ENCODE measurements around the gene RNF214.
"Not testable (repeated sequence)": the region's sequence is repeated elsewhere in the genome, so short reads cannot be mapped to it uniquely, and the experiment has no call there.

Gene RNF214

GRCh38 chr11:117208710-117209109, 23.8 kb upstream of the RNF214 start:
- in situ Hi-C loops (cut with HindIII; ENCODE audit: low pct_ligation_motif_present, low pct_unique_long_range_greater_than_20kb, low sequenced_read_pairs); DNase-seq: not testable (repeated sequence)

GRCh38 chr11:117209351-117210125, 22.9 kb upstream of the RNF214 start:
- DNase-seq; in situ Hi-C loops (cut with HindIII; ENCODE audit: low pct_ligation_motif_present, low pct_unique_long_range_greater_than_20kb, low sequenced_read_pairs): not testable (repeated sequence)

- no peak for DNase-seq
- in situ Hi-C loops (cut with HindIII; ENCODE audit: low pct_ligation_motif_present, low pct_unique_long_range_greater_than_20kb, low sequenced_read_pairs): no loop called here
These were observed 21.9 kb upstream of the RNF214 start for GRCh38 chr11:117210620-117211019.

- in situ Hi-C loops (cut with HindIII; ENCODE audit: low pct_ligation_motif_present, low pct_unique_long_range_greater_than_20kb, low sequenced_read_pairs): no loop called here
- DNase-seq: no peak
These were observed 19.6 kb upstream of the RNF214 start for GRCh38 chr11:117212697-117213355.

GRCh38 chr11:117214404-117215110, 17.9 kb upstream of the RNF214 start:
- no peak for DNase-seq
- in situ Hi-C loops (cut with HindIII; ENCODE audit: low pct_ligation_motif_present, low pct_unique_long_range_greater_than_20kb, low sequenced_read_pairs): no loop called here

GRCh38 chr11:117217141-117218084, 15.1 kb upstream of the RNF214 start:
- no peak for DNase-seq
- in situ Hi-C loops (cut with HindIII; ENCODE audit: low pct_ligation_motif_present, low pct_unique_long_range_greater_than_20kb, low sequenced_read_pairs): no loop called here

GRCh38 chr11:117218133-117218915, 14.1 kb upstream of the RNF214 start:
- no peak for DNase-seq
- in situ Hi-C loops (cut with HindIII; ENCODE audit: low pct_ligation_motif_present, low pct_unique_long_range_greater_than_20kb, low sequenced_read_pairs): no loop called here

- in situ Hi-C loops (cut with HindIII; ENCODE audit: low pct_ligation_motif_present, low pct_unique_long_range_greater_than_20kb, low sequenced_read_pairs): no loop called here
- DNase-seq: no peak
These were observed 13.5 kb upstream of the RNF214 start for GRCh38 chr11:117219001-117219400.

- DNase-seq: no peak
- in situ Hi-C loops (cut with HindIII; ENCODE audit: low pct_ligation_motif_present, low pct_unique_long_range_greater_than_20kb, low sequenced_read_pairs): no loop called here
These were observed 13.0 kb upstream of the RNF214 start for GRCh38 chr11:117219455-117219854.

- in situ Hi-C loops (cut with HindIII; ENCODE audit: low pct_ligation_motif_present, low pct_unique_long_range_greater_than_20kb, low sequenced_read_pairs): no loop called here
- no peak for DNase-seq
These were observed 12.5 kb upstream of the RNF214 start for GRCh38 chr11:117219995-117220394.

GRCh38 chr11:117220568-117220967, 11.9 kb upstream of the RNF214 start:
- DNase-seq: no peak
- in situ Hi-C loops (cut with HindIII; ENCODE audit: low pct_ligation_motif_present, low pct_unique_long_range_greater_than_20kb, low sequenced_read_pairs): no loop called here

GRCh38 chr11:117220999-117221774, 11.3 kb upstream of the RNF214 start:
- DNase-seq: no peak
- in situ Hi-C loops (cut with HindIII; ENCODE audit: low pct_ligation_motif_present, low pct_unique_long_range_greater_than_20kb, low sequenced_read_pairs): no loop called here

- no peak for DNase-seq
- in situ Hi-C loops (cut with HindIII; ENCODE audit: low pct_ligation_motif_present, low pct_unique_long_range_greater_than_20kb, low sequenced_read_pairs): no loop called here
These were observed 10.5 kb upstream of the RNF214 start for GRCh38 chr11:117221775-117222517.

- in situ Hi-C loops (cut with HindIII; ENCODE audit: low pct_ligation_motif_present, low pct_unique_long_range_greater_than_20kb, low sequenced_read_pairs): no loop called here
- no peak for DNase-seq
These were observed 9.3 kb upstream of the RNF214 start for GRCh38 chr11:117222991-117223740.

GRCh38 chr11:117223741-117224689, 8.5 kb upstream of the RNF214 start:
- DNase-seq: no peak
- in situ Hi-C loops (cut with HindIII; ENCODE audit: low pct_ligation_motif_present, low pct_unique_long_range_greater_than_20kb, low sequenced_read_pairs): no loop called here
